Ishikawa (cell line): ENCODE data around the gene TRIM71.

Experiments
- EP300 ChIP-seq: IDR thresholded peaks from 2 replicates; pipeline ENCODE4 v1.6.1; 2012; ENCODE audit warnings: borderline replicate concordance
- REST ChIP-seq: IDR thresholded peaks from 2 replicates; pipeline ENCODE4 v1.6.1; 2012; ENCODE audit warnings: low read depth, mild to moderate bottlenecking
- TAF1 ChIP-seq: IDR thresholded peaks from 2 replicates; pipeline ENCODE4 v1.6.1; 2012; ENCODE audit warnings: low read depth, mild to moderate bottlenecking

DNA sequence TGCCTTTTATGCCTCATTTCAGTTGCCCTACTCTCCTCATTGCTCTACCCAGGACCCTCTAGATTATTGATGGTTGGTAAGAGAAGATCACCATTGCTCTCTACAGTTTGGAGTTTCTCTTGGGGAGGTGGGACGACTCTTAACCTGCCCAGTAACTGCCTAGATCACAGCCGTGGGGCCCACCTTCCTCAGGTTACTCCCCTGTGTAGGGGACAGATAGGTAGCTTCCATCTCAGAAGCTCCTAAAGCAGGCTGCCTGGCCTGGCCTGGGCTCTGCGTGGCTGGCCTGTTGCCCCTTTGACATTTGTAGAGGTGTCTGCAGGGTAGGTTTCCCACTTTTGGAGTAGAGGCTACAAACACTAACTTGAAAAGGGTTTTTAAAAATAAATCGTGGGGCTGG lies 42.7 kb downstream of the TRIM71 start:
- TF ChIP-seq REST (no peak), EP300 (no peak), TAF1 (no peak)
